HL-60/S4 treated with retinoic acid at 250 ng/mL for 4 days and 3 days (cell line): ENCODE results near the gene SKP2.
"Not testable (repeated sequence)": the region's sequence is repeated elsewhere in the genome, so short reads cannot be mapped to it uniquely, and the experiment has no call there.

Source experiments
- in situ Hi-C: fragments of 300-500 bp; cut with MboI; formaldehyde crosslinking; loops from 2 replicates; pipeline ENCODE4 v1.7.0; 2022; ENCODE audit warnings: low sequenced_read_pairs

Gene SKP2

GRCh38 chr5:36151434-36152323 is at the start of gene SKP2, which contains the start of gene LMBRD2:
Gene SKP2 (plus strand): TSS chr5:36152111. CDS start chr5:36152263, 152 bp downstream.
Gene LMBRD2 (minus strand): TSS chr5:36151887. CDS start chr5:36143349, 8,538 bp downstream.
- in situ Hi-C loops, result no loop called here

DNA sequence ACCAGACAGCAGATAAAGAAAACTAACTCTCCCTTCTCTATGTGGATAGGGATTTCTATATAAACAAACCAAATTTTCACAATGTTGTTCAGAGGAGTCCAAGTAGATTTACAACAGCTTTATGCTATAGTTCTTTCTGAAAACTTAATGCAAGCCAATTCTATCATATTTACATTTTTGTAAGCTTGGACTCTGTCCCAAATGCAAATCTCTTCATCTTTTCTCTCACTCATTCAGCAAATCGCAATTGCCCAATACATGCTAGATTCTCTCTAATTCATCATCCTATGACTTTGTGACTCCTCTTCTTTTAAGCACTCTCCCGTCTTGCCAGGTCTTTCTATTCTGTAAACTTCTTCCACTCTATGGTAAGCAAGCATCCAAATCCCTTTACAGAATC is 46.1 kb upstream of the SKP2 start:
- in situ Hi-C loops, result no loop called here

- in situ Hi-C loops, result no loop called here
These were observed 43.0 kb upstream of the SKP2 start for GRCh38 chr5:36108758-36109460.

DNA sequence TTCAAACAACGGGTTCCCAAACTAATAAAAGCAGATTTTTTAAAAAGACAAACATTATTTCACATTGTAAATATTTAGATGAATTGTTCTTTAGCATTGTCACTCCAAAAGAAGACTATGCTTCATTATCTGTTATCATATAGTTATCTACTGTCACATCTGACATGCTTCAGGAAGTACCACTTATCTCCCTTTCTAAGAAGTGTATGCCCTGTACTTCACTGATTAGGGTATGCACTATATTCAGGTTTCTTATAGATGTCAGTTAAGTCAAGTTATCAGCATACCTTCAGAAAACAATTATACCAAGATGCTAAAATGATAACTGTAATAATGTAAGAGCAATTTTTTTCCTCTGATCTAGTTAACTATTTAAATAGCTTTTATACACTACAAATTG is 40.7 kb upstream of the SKP2 start:
- in situ Hi-C loops, result no loop called here

- in situ Hi-C loops, result no loop called here
These were observed 26.0 kb upstream of the SKP2 start for GRCh38 chr5:36125868-36126267.

DNA sequence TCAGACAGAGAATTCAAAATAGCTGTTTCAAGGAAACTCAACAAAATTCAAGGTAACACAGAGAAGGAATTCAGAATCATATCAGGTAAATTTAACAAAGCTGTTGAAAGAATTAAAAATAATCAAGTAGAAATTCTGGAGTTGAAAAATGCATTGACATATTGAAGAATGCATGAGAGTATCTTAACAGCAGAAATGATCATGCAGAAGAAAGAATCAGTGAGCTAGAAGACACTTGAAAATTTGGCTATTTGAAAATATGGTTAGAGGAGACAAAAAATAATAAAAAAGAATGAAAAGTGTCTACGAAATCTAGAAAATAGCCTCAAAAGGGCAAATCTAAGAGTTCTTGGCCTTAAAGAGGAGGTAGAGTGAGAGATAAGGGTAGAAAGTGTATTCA is 23.1 kb upstream of the SKP2 start:
- in situ Hi-C loops, result no loop called here

GRCh38 chr5:36129666-36130065 is 22.2 kb upstream of the SKP2 start:
- in situ Hi-C loops, result not testable (repeated sequence)

- in situ Hi-C loops, result not testable (repeated sequence)
These were observed 18.9 kb upstream of the SKP2 start for GRCh38 chr5:36133009-36133408.

GRCh38 chr5:36135988-36136387 is 15.9 kb upstream of the SKP2 start:
- in situ Hi-C loops, result no loop called here

DNA sequence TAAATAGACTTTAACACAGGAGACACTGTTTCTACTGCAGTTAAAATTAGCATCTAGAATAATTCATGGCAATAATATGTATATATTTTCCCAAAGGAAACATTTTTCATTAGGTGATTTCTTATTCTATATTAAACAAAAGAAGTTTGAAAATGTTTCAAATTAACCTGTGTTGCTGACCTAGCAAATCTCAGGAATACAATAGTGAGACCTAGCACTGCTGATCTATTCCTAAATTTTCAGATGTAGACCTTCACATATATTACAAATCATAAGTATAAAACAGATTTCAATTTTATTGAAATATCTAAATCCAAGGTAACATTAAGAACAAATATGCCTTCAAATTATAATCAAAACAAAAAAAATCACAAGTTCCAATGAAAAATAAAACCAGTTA is 15.3 kb upstream of the SKP2 start:
- in situ Hi-C loops, result no loop called here

DNA sequence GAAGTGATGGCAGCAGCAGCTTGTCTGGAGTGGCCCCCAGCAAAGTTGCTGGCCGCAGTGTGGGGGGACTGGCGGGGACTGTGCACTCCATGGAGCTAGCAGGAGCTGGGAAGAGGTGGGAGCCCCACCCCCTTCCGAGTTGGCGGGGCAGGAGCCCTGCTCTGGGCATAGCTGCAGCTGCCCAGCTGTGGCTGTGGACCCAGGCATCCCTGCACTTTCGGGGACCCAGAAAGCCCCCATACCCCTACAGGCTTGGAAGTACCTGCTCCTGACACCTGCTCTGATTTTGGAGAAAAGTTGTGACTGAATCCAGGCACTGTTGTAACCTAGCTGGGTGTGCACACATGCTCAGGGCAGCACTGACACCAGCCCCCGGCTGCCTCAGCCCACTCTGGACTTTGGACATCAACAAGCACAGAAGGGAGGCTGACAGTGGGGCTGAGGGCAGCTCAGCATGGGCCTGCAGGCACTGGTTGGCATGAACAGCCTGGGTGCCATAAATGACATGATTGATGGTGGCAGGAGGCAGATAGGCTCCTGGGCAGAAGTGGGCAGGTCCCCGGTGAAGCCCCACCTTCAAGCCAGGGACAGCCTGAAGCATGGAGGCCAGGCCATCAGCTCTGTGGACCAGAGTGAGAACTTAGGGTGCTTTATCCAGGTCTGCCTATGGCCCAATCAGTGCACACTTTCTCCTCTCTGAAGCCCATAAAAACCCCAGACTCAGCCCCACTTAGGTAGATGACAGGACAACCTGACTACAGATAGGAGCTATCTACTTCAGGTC is 12.8 kb upstream of the SKP2 start:
- in situ Hi-C loops, result no loop called here

GRCh38 chr5:36145311-36145710 is 6.6 kb upstream of the SKP2 start:
- in situ Hi-C loops, result no loop called here

GRCh38 chr5:36146390-36146789 is 5.5 kb upstream of the SKP2 start:
- in situ Hi-C loops, result no loop called here

DNA sequence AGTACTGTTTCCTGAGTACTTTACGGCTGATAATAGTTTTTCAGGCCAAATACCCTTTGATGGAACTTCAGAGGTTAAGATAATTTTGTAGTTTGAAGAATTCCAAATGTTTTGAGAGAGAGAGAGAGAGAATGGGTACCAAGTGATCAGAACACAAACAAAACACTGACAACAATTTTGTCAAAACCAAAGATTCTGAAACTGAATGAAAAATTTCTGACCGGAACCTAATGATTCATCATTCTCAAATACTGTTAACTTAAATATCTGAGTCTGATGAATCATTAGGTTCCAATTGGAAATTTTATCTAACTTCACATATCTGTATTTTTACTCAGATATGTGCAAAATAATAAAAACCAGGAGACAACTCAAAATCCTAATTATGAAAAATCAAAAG is 4.2 kb upstream of the SKP2 start:
- in situ Hi-C loops, result no loop called here

DNA sequence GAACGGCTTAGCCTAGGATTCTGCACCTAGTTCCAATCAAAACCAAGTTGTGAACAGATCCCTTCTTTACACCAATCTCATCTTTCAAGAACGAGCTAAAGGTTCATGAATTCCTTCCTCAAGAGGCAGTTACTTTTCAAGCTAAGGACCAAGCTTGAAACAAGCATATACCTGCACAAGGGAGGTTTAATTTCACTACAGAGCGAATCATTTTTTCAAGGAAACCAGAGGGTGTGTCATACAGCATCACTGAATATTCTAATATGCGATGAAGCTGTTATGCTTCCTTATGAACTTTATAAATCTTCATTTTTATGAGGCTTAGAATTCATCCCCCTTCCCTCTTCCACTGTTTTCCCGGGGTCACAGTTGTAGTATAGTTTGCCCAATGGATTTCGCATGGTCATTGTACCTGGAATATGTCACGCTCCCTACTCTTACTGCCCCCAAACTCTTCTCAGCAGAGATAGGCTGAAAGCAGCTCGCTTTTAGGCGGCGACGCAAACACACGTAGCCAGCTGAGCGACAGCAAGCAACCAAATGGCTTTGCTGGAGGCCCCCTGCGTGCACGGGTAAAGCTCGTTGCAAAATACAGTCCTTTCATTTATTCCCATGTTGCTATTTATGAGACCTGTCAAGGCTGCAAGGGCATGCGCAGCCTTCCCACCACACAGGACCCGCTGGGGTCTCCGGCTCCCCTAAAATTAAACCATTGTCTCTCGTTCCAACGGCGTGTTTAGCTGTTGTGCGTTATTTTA is 1.1 kb upstream of the SKP2 start:
- in situ Hi-C loops, result no loop called here

DNA sequence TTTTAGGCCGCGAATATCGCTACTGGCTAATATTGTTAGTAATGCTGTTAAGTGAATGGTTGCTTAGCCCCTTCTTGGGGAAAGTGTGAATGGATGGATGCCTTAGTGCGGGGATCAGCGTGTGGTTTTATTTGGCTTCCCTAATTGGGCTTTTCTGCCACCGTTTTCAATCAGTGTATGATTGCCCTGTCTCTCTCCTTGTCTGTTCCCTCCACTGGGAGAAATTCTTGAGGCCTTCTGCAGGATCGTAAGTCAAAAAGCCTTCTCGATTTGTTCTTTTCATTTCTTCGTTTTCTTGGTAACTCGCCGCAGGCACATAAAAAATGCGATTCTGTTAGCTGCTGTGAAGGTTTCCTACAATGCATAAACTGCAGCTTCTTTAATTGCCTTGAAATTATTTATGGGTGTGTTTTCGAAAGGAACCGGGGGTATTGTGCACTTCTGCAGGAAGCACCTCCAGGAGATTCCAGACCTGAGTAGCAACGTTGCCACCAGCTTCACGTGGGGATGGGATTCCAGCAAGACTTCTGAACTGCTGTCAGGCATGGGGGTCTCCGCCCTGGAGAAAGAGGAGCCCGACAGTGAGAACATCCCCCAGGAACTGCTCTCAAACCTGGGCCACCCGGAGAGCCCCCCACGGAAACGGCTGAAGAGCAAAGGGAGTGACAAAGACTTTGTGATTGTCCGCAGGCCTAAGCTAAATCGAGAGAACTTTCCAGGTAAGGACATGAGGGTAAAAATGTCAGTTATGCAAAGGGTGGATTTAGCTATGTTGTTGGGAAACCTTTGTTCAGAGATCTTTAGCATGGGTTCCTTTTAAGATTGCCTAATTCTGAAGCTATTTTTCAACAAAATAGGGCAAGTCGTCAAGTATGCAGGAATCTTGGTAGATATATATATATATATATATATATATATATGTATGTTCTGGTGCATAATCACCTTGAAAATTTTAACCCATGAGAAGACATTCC is 700 bp downstream of the SKP2 start:
- in situ Hi-C loops, result no loop called here

- in situ Hi-C loops, result no loop called here
These were observed 1.4 kb downstream of the SKP2 start for GRCh38 chr5:36153298-36153677.

GRCh38 chr5:36153726-36154125 is 1.8 kb downstream of the SKP2 start:
- in situ Hi-C loops, result no loop called here

DNA sequence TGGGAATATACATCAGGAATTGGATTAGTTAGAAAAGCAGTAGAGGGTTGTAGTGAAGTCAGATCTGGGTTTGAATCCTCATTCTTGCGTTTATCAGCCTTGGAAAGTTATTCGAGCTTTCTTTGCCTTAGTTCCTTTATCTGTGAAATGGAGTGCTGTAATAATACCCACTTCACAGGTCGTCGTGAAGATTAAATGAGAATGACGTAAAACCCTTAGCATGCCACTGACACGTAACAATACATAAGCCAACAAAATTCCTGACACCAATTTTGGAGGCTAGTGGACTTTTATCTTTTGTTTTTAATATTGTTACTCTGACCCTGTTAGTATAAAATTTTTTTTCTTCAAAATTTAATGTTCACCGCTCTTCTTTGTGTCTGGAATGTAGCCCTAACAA is 3.4 kb downstream of the SKP2 start:
- in situ Hi-C loops, result no loop called here
